ENCODE data around the gene FRMD7. TPM values are rescaled to one million over a fixed set of nuclear protein-coding genes. Genes with fewer than 3 reads are reported as not detected.

Gene FRMD7
- total and polyA plus RNA-seq, 12 donors, result 0.06 TPM; not detected in 11

GRCh38 chrX:132077414-132077813, 50.4 kb downstream of the FRMD7 start:
- Histone ChIP-seq H3K36me3 (replicated peaks in 1 of 2) (no peaks in the 10 kb centered on the region), H3K4me3 (no peak overlapping the region), H3K4me1 (replicated peaks in 1 of 2) (no peaks in the 10 kb centered on the region), H3K27me3 (peaks cover 8% of the 10 kb centered on the region), H3K9me3 (replicated peaks in 1 of 3) (no peaks in the 10 kb centered on the region), H3K27ac (no peak overlapping the region)
- no peak for DNase-seq
- WGBS, 4 donors, result 56 to 92% (median 78%) methylated on average over 1 of the region's 1 CpG
- no peak for TF ChIP-seq POLR2A (IDR thresholded peaks at IDR 0.05)
- TF ChIP-seq CTCF (IDR thresholded peaks at IDR 0.05), result no peak
- intact Hi-C loops (cut with DNase I), result no loop called here

- Histone ChIP-seq H3K4me3 (no peak overlapping the region), H3K4me1 (replicated peaks in 1 of 2) (no peaks in the 10 kb centered on the region), H3K27me3 (peaks cover 3% of the 10 kb centered on the region), H3K36me3 (replicated peaks in 1 of 2) (no peaks in the 10 kb centered on the region), H3K9me3 (replicated peaks in 1 of 3) (no peaks in the 10 kb centered on the region), H3K27ac (no peak overlapping the region)
- TF ChIP-seq CTCF (IDR thresholded peaks at IDR 0.05), result peak; percentile 12 to 44 (median 32)
- no peak for TF ChIP-seq POLR2A (IDR thresholded peaks at IDR 0.05)
- intact Hi-C loops (cut with DNase I), result no loop called here
- DNase-seq, result no peak
These were observed 56.6 kb downstream of the FRMD7 start for GRCh38 chrX:132071254-132071653.

GRCh38 chrX:132068405-132068804, 59.4 kb downstream of the FRMD7 start:
- DNase-seq, result no peak
- no peaks in the 10 kb centered on the region for H3K9me3 ChIP-seq (replicated peaks in 1 of 3)
- TF ChIP-seq POLR2A (IDR thresholded peaks at IDR 0.05) (no peak), CTCF (IDR thresholded peaks at IDR 0.05) (no peak)
- no peaks in the 10 kb centered on the region for H3K4me1 ChIP-seq (replicated peaks in 1 of 2)
- H3K27me3 ChIP-seq, result peaks cover 6% of the 10 kb centered on the region
- H3K4me3 ChIP-seq, result no peak overlapping the region
- no peaks in the 10 kb centered on the region for H3K36me3 ChIP-seq (replicated peaks in 1 of 2)
- intact Hi-C loops (cut with DNase I), result loop anchor here in 1 of 2 donors (10.0 kb wide), 1 partner anchor 224 kb away; no protein-coding TSS in a partner anchor
- H3K27ac ChIP-seq, result no peak overlapping the region
- 54 to 100% (median 75%) methylated on average over 1 of the region's 1 CpG for WGBS, 4 donors

- Histone ChIP-seq H3K27me3 (peaks cover 7% of the 10 kb centered on the region), H3K9me3 (replicated peaks in 1 of 3) (no peaks in the 10 kb centered on the region), H3K4me1 (replicated peaks in 1 of 2) (no peaks in the 10 kb centered on the region), H3K27ac (no peak overlapping the region), H3K36me3 (replicated peaks in 1 of 2) (no peaks in the 10 kb centered on the region), H3K4me3 (no peak overlapping the region)
- WGBS, 4 donors, result 52 to 97% (median 77%) methylated on average over 4 of the region's 4 CpGs
- DNase-seq, result no peak
- intact Hi-C loops (cut with DNase I), result loop anchor here in 1 of 2 donors (10.0 kb wide), 1 partner anchor 219 kb away; no protein-coding TSS in a partner anchor
- no peak for TF ChIP-seq CTCF (IDR thresholded peaks at IDR 0.05)
- no peak for TF ChIP-seq POLR2A (IDR thresholded peaks at IDR 0.05)
These were observed 64.0 kb downstream of the FRMD7 start for GRCh38 chrX:132063862-132064261.

Measured in adrenal gland (tissue), 12 donors.